Measurements from ENCODE around the gene ZNF878. TPM values are rescaled to one million over a fixed set of nuclear protein-coding genes. Genes with fewer than 3 reads are reported as not detected.

ZNF878 gene
- total and polyA plus RNA-seq, 9 of the 15 experiments (the other 6 are each of a cell fraction or from before 2014, with no cell fraction given), result 0.30 to 1.4 (median 0.50) TPM

DNA sequence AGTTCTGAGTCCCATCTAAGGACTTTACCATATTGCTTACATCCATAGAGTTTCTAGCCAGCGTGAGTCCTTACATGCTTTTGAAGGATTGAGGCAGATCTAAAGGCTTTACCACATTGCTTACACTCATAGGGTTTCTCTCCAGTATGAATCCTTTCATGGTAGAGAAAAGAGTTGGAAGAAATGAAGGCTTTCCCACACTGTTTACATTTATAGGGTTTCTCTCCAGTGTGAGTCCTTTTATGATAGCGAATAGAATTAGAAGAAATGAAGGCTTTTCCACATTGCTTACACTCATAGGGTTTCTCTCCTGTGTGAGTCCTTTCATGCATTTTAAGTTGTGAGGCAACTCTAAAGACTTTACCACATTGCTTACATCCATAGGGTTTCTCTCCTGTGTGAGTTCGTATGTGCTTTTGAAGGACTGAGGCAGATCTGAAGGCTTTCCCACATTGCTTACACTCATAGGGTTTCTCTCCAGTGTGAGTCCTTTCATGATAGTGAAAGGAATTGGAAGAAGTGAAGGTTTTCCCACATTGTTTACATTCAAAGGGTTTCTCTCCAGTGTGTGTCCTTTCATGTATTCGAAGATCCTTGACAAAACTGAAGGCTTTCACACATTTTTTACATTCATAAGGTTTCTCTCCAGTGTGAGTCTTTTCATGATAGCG, 8.9 kb downstream of the ZNF878 start (continued):
- TF ChIP-seq E2F6 (IDR thresholded peaks at IDR 0.05; ENCODE audit: borderline replicate concordance in 1 of 2, extremely low read depth in 1 of 2, insufficient read depth in 1 of 2, insufficient read length in 1 of 2, low read depth in 1 of 2, low read length in 1 of 2, poor library complexity in 1 of 2, severe bottlenecking in 1 of 2) (no peak), MIER1 (IDR thresholded peaks at IDR 0.05; ENCODE audit: low read depth) (no peak), ZNF75A (CRISPR knock-in tag; IDR thresholded peaks at IDR 0.05) (peak; percentile 93), SIRT6 (IDR thresholded peaks at IDR 0.05; ENCODE audit: low read depth, low read length) (no peak), RFX7 (CRISPR knock-in tag; IDR thresholded peaks at IDR 0.05) (no peak), MAX (CRISPR knock-in tag; IDR thresholded peaks at IDR 0.05) (no peak), NBN (IDR thresholded peaks at IDR 0.05; ENCODE audit: low read depth) (no peak), ZNF384 (IDR thresholded peaks at IDR 0.05; ENCODE audit: low read depth, low read length) (no peak), ZNF274 (IDR thresholded peaks at IDR 0.05; ENCODE audit: borderline replicate concordance, low read depth, low read length) (peak; percentile 89), RFX5 (IDR thresholded peaks at IDR 0.05; ENCODE audit: low read depth, low read length) (no peak), CBX5 (IDR thresholded peaks at IDR 0.05; ENCODE audit: borderline replicate concordance, low read depth) (0 out of 2 replicates have a peak, but pooled peaks have one; percentile 8), SMARCE1 (IDR thresholded peaks at IDR 0.05) (no peak), MBD2 (IDR thresholded peaks at IDR 0.05; ENCODE audit: borderline replicate concordance, low read depth) (no peak), XRCC3 (IDR thresholded peaks at IDR 0.05) (peak; percentile 52; the same call in 1 of the 2 replicates), ZNF668 (CRISPR knock-in tag; IDR thresholded peaks at IDR 0.05) (no peak)
- TF ChIP-seq, protein P1, sequence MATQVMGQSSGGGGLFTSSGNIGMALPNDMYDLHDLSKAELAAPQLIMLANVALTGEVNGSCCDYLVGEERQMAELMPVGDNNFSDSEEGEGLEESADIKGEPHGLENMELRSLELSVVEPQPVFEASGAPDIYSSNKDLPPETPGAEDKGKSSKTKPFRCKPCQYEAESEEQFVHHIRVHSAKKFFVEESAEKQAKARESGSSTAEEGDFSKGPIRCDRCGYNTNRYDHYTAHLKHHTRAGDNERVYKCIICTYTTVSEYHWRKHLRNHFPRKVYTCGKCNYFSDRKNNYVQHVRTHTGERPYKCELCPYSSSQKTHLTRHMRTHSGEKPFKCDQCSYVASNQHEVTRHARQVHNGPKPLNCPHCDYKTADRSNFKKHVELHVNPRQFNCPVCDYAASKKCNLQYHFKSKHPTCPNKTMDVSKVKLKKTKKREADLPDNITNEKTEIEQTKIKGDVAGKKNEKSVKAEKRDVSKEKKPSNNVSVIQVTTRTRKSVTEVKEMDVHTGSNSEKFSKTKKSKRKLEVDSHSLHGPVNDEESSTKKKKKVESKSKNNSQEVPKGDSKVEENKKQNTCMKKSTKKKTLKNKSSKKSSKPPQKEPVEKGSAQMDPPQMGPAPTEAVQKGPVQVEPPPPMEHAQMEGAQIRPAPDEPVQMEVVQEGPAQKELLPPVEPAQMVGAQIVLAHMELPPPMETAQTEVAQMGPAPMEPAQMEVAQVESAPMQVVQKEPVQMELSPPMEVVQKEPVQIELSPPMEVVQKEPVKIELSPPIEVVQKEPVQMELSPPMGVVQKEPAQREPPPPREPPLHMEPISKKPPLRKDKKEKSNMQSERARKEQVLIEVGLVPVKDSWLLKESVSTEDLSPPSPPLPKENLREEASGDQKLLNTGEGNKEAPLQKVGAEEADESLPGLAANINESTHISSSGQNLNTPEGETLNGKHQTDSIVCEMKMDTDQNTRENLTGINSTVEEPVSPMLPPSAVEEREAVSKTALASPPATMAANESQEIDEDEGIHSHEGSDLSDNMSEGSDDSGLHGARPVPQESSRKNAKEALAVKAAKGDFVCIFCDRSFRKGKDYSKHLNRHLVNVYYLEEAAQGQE (IDR thresholded peaks at IDR 0.05; ENCODE audit: borderline replicate concordance), result no peak
- TF ChIP-seq, protein P1 (CRISPR knock-in tag; IDR thresholded peaks at IDR 0.05; ENCODE audit: low read depth), result no peak
- TF ChIP-seq, protein P2, sequence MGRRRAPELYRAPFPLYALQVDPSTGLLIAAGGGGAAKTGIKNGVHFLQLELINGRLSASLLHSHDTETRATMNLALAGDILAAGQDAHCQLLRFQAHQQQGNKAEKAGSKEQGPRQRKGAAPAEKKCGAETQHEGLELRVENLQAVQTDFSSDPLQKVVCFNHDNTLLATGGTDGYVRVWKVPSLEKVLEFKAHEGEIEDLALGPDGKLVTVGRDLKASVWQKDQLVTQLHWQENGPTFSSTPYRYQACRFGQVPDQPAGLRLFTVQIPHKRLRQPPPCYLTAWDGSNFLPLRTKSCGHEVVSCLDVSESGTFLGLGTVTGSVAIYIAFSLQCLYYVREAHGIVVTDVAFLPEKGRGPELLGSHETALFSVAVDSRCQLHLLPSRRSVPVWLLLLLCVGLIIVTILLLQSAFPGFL (CRISPR knock-in tag; IDR thresholded peaks at IDR 0.05), result no peak

Measured in K562 (cell line).